Epidermal melanocyte (primary cell): ENCODE measurements around the gene EXOC3L2.
A peak's percentile ranks its signal among the peaks of the same experiment; 100 is the strongest.

Experiments
- DNase-seq: peaks from one replicate; pipeline ENCODE4 v3.0.0; 2011; ENCODE audit warnings: low spot score; ENCODE audit not compliant: insufficient read length

The EXOC3L2 gene

GRCh38 chr19:45180936-45181335 is 64.3 kb downstream of the EXOC3L2 start:
- no peak for DNase-seq

GRCh38 chr19:45179892-45180370 is 65.3 kb downstream of the EXOC3L2 start:
- DNase-seq: no peak

- no peak for DNase-seq
Observed at GRCh38 chr19:45179072-45179891, 65.9 kb downstream of the EXOC3L2 start.

GRCh38 chr19:45178262-45179071 is 66.7 kb downstream of the EXOC3L2 start, which contains the start of gene BLOC1S3:
Gene BLOC1S3 (plus strand): TSS chr19:45178784. CDS start chr19:45179297, 513 bp downstream.
- peak; percentile 98 for DNase-seq

- DNase-seq: no peak
Observed at GRCh38 chr19:45177817-45178261, 67.4 kb downstream of the EXOC3L2 start, which contains the start of gene TRAPPC6A. Gene TRAPPC6A (minus strand): TSS chr19:45178237. CDS start chr19:45178218, 19 bp downstream.

- no peak for DNase-seq
Observed at GRCh38 chr19:45175515-45176345, 69.5 kb downstream of the EXOC3L2 start.

GRCh38 chr19:45173816-45174215 is 71.4 kb downstream of the EXOC3L2 start:
- DNase-seq: no peak

- DNase-seq: no peak
Observed at GRCh38 chr19:45172611-45173208, 72.5 kb downstream of the EXOC3L2 start.

GRCh38 chr19:45172173-45172572 is 73.0 kb downstream of the EXOC3L2 start:
- no peak for DNase-seq

- DNase-seq: no peak
Observed at GRCh38 chr19:45171211-45171623, 74.0 kb downstream of the EXOC3L2 start.

- DNase-seq: no peak
Observed at GRCh38 chr19:45170146-45171106, 74.8 kb downstream of the EXOC3L2 start.

GRCh38 chr19:45169602-45170001 is 75.6 kb downstream of the EXOC3L2 start:
- no peak for DNase-seq

GRCh38 chr19:45168767-45169351 is 76.3 kb downstream of the EXOC3L2 start:
- DNase-seq: no peak

- DNase-seq: no peak
Observed at GRCh38 chr19:45166723-45167252, 78.4 kb downstream of the EXOC3L2 start.

- DNase-seq: no peak
Observed at GRCh38 chr19:45164577-45165335, 80.5 kb downstream of the EXOC3L2 start.

GRCh38 chr19:45163751-45164460 is 81.3 kb downstream of the EXOC3L2 start:
- no peak for DNase-seq

GRCh38 chr19:45163156-45163555 is 82.1 kb downstream of the EXOC3L2 start:
- no peak for DNase-seq
